Astrocyte (in vitro differentiated cells and primary cell): ENCODE results near the gene CR2. TPM values are rescaled to one million over a fixed set of nuclear protein-coding genes. Genes with fewer than 3 reads are reported as not detected.
"Not testable (repeated sequence)": the region's sequence is repeated elsewhere in the genome, so short reads cannot be mapped to it uniquely, and the experiment has no call there.

Source experiments
- DNase-seq: peaks from one replicate; pipeline ENCODE4 v3.0.0-alpha.2; 2010; ENCODE audit warnings: low read depth
- FAIRE-seq: peaks from 2 replicates; lab custom pipeline; 2011; peaks lifted over from hg19 to GRCh38; lab: Jason Lieb, UNC
- H2AFZ ChIP-seq: 2 replicates; pipeline ENCODE4 v1.6.0; 2012; ENCODE audit warnings: low read depth, low read length, inconsistent platforms
- H3K27ac ChIP-seq: 2 replicates; pipeline ENCODE4 v1.5.1; 2011; ENCODE audit warnings: low read depth, low read length, inconsistent platforms
- H3K27me3 ChIP-seq: 2 replicates; pipeline ENCODE4 v1.6.0; 2011; ENCODE audit warnings: low read length, inconsistent platforms; ENCODE audit not compliant: insufficient read depth
- H3K36me3 ChIP-seq: 2 replicates; pipeline ENCODE4 v1.5.1; 2011; ENCODE audit warnings: low read length, inconsistent platforms; ENCODE audit not compliant: insufficient read depth
- H3K4me1 ChIP-seq: 2 replicates; pipeline ENCODE4 v1.5.1; 2011; ENCODE audit warnings: low read length, inconsistent platforms; ENCODE audit not compliant: insufficient read depth
- H3K4me2 ChIP-seq: 2 replicates; pipeline ENCODE4 v1.6.0; 2012; ENCODE audit warnings: low read length, inconsistent platforms
- H3K4me3 ChIP-seq: 2 replicates; pipeline ENCODE4 v1.5.1; 2011; ENCODE audit warnings: low read depth, mild to moderate bottlenecking, low read length, inconsistent platforms; ENCODE audit not compliant: insufficient read depth
- H3K79me2 ChIP-seq: 2 replicates; pipeline ENCODE4 v1.6.0; 2012; ENCODE audit warnings: mild to moderate bottlenecking, low read length, inconsistent platforms; ENCODE audit not compliant: insufficient read depth
- H3K9ac ChIP-seq: 2 replicates; pipeline ENCODE4 v1.6.0; 2012; ENCODE audit warnings: mild to moderate bottlenecking, low read length, inconsistent platforms
- H3K9me3 ChIP-seq: 2 replicates; pipeline ENCODE4 v1.5.1; 2012; ENCODE audit warnings: low read depth, mild to moderate bottlenecking, low read length, inconsistent platforms; ENCODE audit not compliant: insufficient read depth
- H4K20me1 ChIP-seq: 2 replicates; pipeline ENCODE4 v1.6.0; 2012; ENCODE audit warnings: low read length, inconsistent platforms; ENCODE audit not compliant: insufficient read depth
- H3K27ac Mint-ChIP-seq: one replicate; pipeline ENCODE4 v1.8.0; 2021; ENCODE audit warnings: mild to moderate bottlenecking, mixed read lengths; ENCODE audit not compliant: unreplicated experiment
- H3K27me3 Mint-ChIP-seq: one replicate; pipeline ENCODE4 v1.8.0; 2021; ENCODE audit warnings: low read depth, mixed read lengths; ENCODE audit not compliant: unreplicated experiment
- H3K36me3 Mint-ChIP-seq: one replicate; pipeline ENCODE4 v1.8.0; 2021; ENCODE audit warnings: low read depth, mixed read lengths; ENCODE audit not compliant: unreplicated experiment
- H3K4me1 Mint-ChIP-seq: one replicate; pipeline ENCODE4 v1.8.0; 2021; ENCODE audit warnings: low read depth, mixed read lengths; ENCODE audit not compliant: unreplicated experiment
- H3K4me3 Mint-ChIP-seq: one replicate; pipeline ENCODE4 v1.8.0; 2021; ENCODE audit warnings: mild to moderate bottlenecking, moderate library complexity, mixed read lengths; ENCODE audit not compliant: unreplicated experiment
- H3K9me3 Mint-ChIP-seq: one replicate; pipeline ENCODE4 v1.8.0; 2021; ENCODE audit warnings: mild to moderate bottlenecking, mixed read lengths; ENCODE audit not compliant: unreplicated experiment
- total RNA-seq: library from RNA; stranded (reverse); gene quantifications from 2 replicates; pipeline ENCODE4 v1.2.1, GENCODE V29; 2021

Gene CR2
- total RNA-seq, 1 donor from 2014 or later, result 0.09 TPM

DNA sequence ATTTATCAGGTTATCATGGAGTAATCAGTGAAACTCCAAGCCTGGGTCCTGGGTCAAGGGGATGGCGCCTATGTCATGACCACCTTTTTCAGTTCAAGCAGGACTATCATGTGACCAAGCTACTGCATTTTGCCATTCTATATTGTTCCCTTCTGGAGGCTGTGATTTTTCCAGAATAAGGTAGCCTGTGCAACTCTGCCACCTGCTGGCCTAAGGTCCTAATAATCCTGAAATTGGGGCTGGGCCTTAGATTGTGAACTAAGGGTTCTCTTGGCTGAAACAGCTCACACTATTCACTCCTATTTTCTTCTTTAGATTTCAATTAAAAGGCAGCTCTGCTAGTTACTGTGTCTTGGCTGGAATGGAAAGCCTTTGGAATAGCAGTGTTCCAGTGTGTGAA, 74.3 kb downstream of the CR2 start:
- H4K20me1 ChIP-seq, H3K27ac ChIP-seq, H3K27me3 Mint-ChIP-seq, H3K4me3 ChIP-seq, H3K79me2 ChIP-seq, H3K27me3 ChIP-seq, FAIRE-seq, DNase-seq, H3K9me3 ChIP-seq, H3K4me3 Mint-ChIP-seq, H3K9ac ChIP-seq, H2AFZ ChIP-seq, H3K9me3 Mint-ChIP-seq, H3K4me2 ChIP-seq, H3K36me3 ChIP-seq, H3K4me1 ChIP-seq, H3K36me3 Mint-ChIP-seq, H3K27ac Mint-ChIP-seq, H3K4me1 Mint-ChIP-seq: not testable (repeated sequence)

DNA sequence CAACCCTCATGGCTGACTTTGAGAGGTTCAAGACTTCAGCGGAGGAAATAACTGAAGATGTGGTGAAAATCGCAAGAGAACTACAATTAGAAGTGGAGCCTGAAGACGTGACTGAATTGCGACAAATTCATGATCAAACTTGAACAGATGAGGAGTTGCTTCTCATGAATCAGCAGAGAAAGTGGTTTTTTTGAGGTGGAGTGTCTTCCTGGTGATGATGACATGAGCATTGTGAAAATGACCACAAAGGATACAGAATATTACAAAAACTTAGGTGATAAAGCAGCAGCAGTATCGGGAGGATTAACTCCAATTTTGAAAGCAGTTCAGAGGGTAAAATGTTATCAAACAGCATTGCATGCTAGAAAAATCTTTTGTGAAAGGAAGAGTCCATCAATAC, 82.1 kb downstream of the CR2 start:
- not testable (repeated sequence) for H3K9me3 ChIP-seq, H3K9ac ChIP-seq, DNase-seq, H3K36me3 Mint-ChIP-seq, H3K4me3 Mint-ChIP-seq, H3K27me3 Mint-ChIP-seq, H3K79me2 ChIP-seq, H3K4me2 ChIP-seq, H3K27me3 ChIP-seq, H3K4me1 Mint-ChIP-seq, H3K4me1 ChIP-seq, H3K4me3 ChIP-seq, H2AFZ ChIP-seq, H3K27ac ChIP-seq, H3K36me3 ChIP-seq, FAIRE-seq, H4K20me1 ChIP-seq, H3K27ac Mint-ChIP-seq, H3K9me3 Mint-ChIP-seq

Other genes starting within 250 kb of the CR2 start
- 18.7 and 27.3 TPM in 2 replicates for gene CD55, start 132.7 kb upstream of the CR2 start, total RNA-seq
- gene CR1, start 41.8 kb downstream of the CR2 start, total RNA-seq, result 0.09 and 0.14 TPM in 2 replicates
- gene CR1L, start 190.8 kb downstream of the CR2 start, total RNA-seq, result not detected in 2 replicates